ENCODE measurements around the gene PSORS1C2. TPM values are rescaled to one million over a fixed set of nuclear protein-coding genes. Genes with fewer than 3 reads are reported as not detected.

Gene PSORS1C2
- total and polyA plus RNA-seq, 2 donors (not counting 1 experiment from before 2014, with no cell fraction given): not detected

GRCh38 chr6:31158140-31158862, 19.4 kb upstream of the PSORS1C2 start, which contains the start of gene TCF19:
TCF19 (plus strand) TSS chr6:31158589; CDS start chr6:31159470, 881 bp downstream.
- Histone ChIP-seq H3K36me3 (ENCODE audit: control insufficient read depth, insufficient read depth, low read length) (peaks cover 5% of the 10 kb centered on the region), H3K4me2 (ENCODE audit: extremely low read depth, insufficient read depth, low read length) (peak within 1 kb of the TSS; percentile 99), H3K4me3 (replicated peaks in 1 of 4; ENCODE audit: control extremely low read depth in 1 of 4, insufficient read depth in 1 of 4, low read depth in 3 of 4, low read length in 4 of 4) (peak within 1 kb of the TSS; percentile 86 to 95 (median 92)), H3K79me2 (ENCODE audit: control insufficient read depth, insufficient read depth, low read length) (peaks cover 23% of the 10 kb centered on the region), H2AFZ (ENCODE audit: low read length) (peak within 1 kb of the TSS; percentile 90), H3K9me3 (ENCODE audit: control insufficient read depth, insufficient read depth, low read depth, low read length) (no peaks in the 10 kb centered on the region), H3K9ac (ENCODE audit: insufficient read depth, low read length) (peak within 1 kb of the TSS; percentile 82), H4K20me1 (ENCODE audit: control insufficient read depth, extremely low read depth, insufficient read depth, low read length) (no peaks in the 10 kb centered on the region), H3K27me3 (ENCODE audit: control insufficient read depth, insufficient read depth, low read length) (no peaks in the 10 kb centered on the region), H3K27ac (ENCODE audit: insufficient read depth, low read length) (peak within 1 kb of the TSS; percentile 76), H3K4me1 (ENCODE audit: control insufficient read depth, extremely low read depth, insufficient read depth, low read length) (peaks cover 11% of the 10 kb centered on the region)
- no peak for TF ChIP-seq CTCF (conservative IDR thresholded peaks at IDR 0.05 in 1 of 2, IDR thresholded peaks at IDR 0.05 in 1 of 2; ENCODE audit: low read depth in 1 of 2, low read length in 2 of 2)
- peak; percentile 97 to 99 for DNase-seq (ENCODE audit: low read depth in 2 of 2)

- TF ChIP-seq CTCF (conservative IDR thresholded peaks at IDR 0.05 in 1 of 2, IDR thresholded peaks at IDR 0.05 in 1 of 2; ENCODE audit: low read depth in 1 of 2, low read length in 2 of 2) (no peak), EZH2 (IDR thresholded peaks at IDR 0.05; ENCODE audit: low read length, missing control alignments) (no peak)
- no peaks in the 10 kb centered on the region for H3K27me3 ChIP-seq (ENCODE audit: control insufficient read depth, insufficient read depth, low read length)
- peak within 1 kb of the TSS; percentile 90 for H2AFZ ChIP-seq (ENCODE audit: low read length)
- peaks cover 11% of the 10 kb centered on the region for H3K4me1 ChIP-seq (ENCODE audit: control insufficient read depth, extremely low read depth, insufficient read depth, low read length)
- H4K20me1 ChIP-seq (ENCODE audit: control insufficient read depth, extremely low read depth, insufficient read depth, low read length): no peaks in the 10 kb centered on the region
- peaks cover 23% of the 10 kb centered on the region for H3K79me2 ChIP-seq (ENCODE audit: control insufficient read depth, insufficient read depth, low read length)
- H3K4me2 ChIP-seq (ENCODE audit: extremely low read depth, insufficient read depth, low read length): peak within 1 kb of the TSS; percentile 99
- H3K4me3 ChIP-seq (replicated peaks in 1 of 4; ENCODE audit: control extremely low read depth in 1 of 4, insufficient read depth in 1 of 4, low read depth in 3 of 4, low read length in 4 of 4): peak within 1 kb of the TSS; percentile 86 to 95 (median 92)
- peaks cover 5% of the 10 kb centered on the region for H3K36me3 ChIP-seq (ENCODE audit: control insufficient read depth, insufficient read depth, low read length)
- H3K9ac ChIP-seq (ENCODE audit: insufficient read depth, low read length): peak within 1 kb of the TSS; percentile 82
- DNase-seq (ENCODE audit: low read depth in 2 of 2): no peak
- no peaks in the 10 kb centered on the region for H3K9me3 ChIP-seq (ENCODE audit: control insufficient read depth, insufficient read depth, low read depth, low read length)
- peak within 1 kb of the TSS; percentile 76 for H3K27ac ChIP-seq (ENCODE audit: insufficient read depth, low read length)
Observed at GRCh38 chr6:31157513-31158139, 18.8 kb upstream of the PSORS1C2 start, which contains the start of gene CCHCR1. CCHCR1 (minus strand) TSS chr6:31157802; CDS start chr6:31157600, 202 bp downstream.

- Histone ChIP-seq H3K4me1 (ENCODE audit: control insufficient read depth, extremely low read depth, insufficient read depth, low read length) (peaks cover 11% of the 10 kb centered on the region), H3K27me3 (ENCODE audit: control insufficient read depth, insufficient read depth, low read length) (no peaks in the 10 kb centered on the region), H3K4me3 (replicated peaks in 1 of 4; ENCODE audit: control extremely low read depth in 1 of 4, insufficient read depth in 1 of 4, low read depth in 3 of 4, low read length in 4 of 4) (no peak overlapping the region), H3K4me2 (ENCODE audit: extremely low read depth, insufficient read depth, low read length) (no peak overlapping the region), H3K9me3 (ENCODE audit: control insufficient read depth, insufficient read depth, low read depth, low read length) (no peaks in the 10 kb centered on the region), H2AFZ (ENCODE audit: low read length) (no peak overlapping the region), H4K20me1 (ENCODE audit: control insufficient read depth, extremely low read depth, insufficient read depth, low read length) (no peaks in the 10 kb centered on the region), H3K79me2 (ENCODE audit: control insufficient read depth, insufficient read depth, low read length) (peaks cover 23% of the 10 kb centered on the region), H3K36me3 (ENCODE audit: control insufficient read depth, insufficient read depth, low read length) (peaks cover 5% of the 10 kb centered on the region), H3K9ac (ENCODE audit: insufficient read depth, low read length) (no peak overlapping the region), H3K27ac (ENCODE audit: insufficient read depth, low read length) (no peak overlapping the region)
- no peak for DNase-seq (ENCODE audit: low read depth in 2 of 2)
- TF ChIP-seq CTCF (conservative IDR thresholded peaks at IDR 0.05 in 1 of 2, IDR thresholded peaks at IDR 0.05 in 1 of 2; ENCODE audit: low read depth in 1 of 2, low read length in 2 of 2): no peak
- TF ChIP-seq EZH2 (IDR thresholded peaks at IDR 0.05; ENCODE audit: low read length, missing control alignments): no peak
Observed at GRCh38 chr6:31156641-31157040, 17.8 kb upstream of the PSORS1C2 start.

Measured in fibroblast of lung (primary cell).